Upper lobe of left lung (tissue), 4 donors: ENCODE measurements around the gene CAPN12.

Experiments
- CTCF ChIP-seq, 6 experiments: fragments of 450-650 bp in 4 of 6; fragments of 200-600 bp in 2 of 6; sonication (generic) in 2 of 6; IDR thresholded peaks; one replicate each; pipeline ENCODE4 v1.5.1; 2016 to 2019; ENCODE audit warnings: antibody characterized with exemption in 6 of 6
- EP300 ChIP-seq, 4 donors: sonication (generic); formaldehyde crosslinking; IDR thresholded peaks; one replicate each; pipeline ENCODE4 v1.5.1; 2017; ENCODE audit warnings: antibody characterized with exemption in 4 of 4, control low read depth in 2 of 4
- POLR2A ChIP-seq, 4 donors: fragments of 450-650 bp; IDR thresholded peaks; one replicate each; pipeline ENCODE4 v1.5.1; 2016 to 2017; ENCODE audit warnings: antibody characterized with exemption in 4 of 4, mild to moderate bottlenecking in 2 of 4

GRCh38 chr19:38723606-38723965 lies 20.7 kb downstream of the CAPN12 start:
- no peak for TF ChIP-seq CTCF (IDR thresholded peaks at IDR 0.05)
- no peak for TF ChIP-seq EP300 (IDR thresholded peaks at IDR 0.05)
- no peak for TF ChIP-seq POLR2A (IDR thresholded peaks at IDR 0.05)
